PC-9 (cell line): ENCODE results near the gene LRRC4B.
A peak's percentile ranks its signal among the peaks of the same experiment; 100 is the strongest.

ENCODE experiments used
- EZH2 ChIP-seq: fragments of 200-600 bp; sonication (generic); IDR thresholded peaks from 2 replicates; pipeline ENCODE4 v1.8.0; 2017; ENCODE audit warnings: antibody characterized with exemption, low read depth
- TF ChIP-seq, protein P1 (sequence below): fragments of 200-600 bp; sonication (generic); conservative IDR thresholded peaks from 2 replicates; pipeline ENCODE4 v1.6.1; 2017; ENCODE audit warnings: mixed run types, antibody characterized with exemption, mild to moderate bottlenecking, moderate library complexity

DNA sequence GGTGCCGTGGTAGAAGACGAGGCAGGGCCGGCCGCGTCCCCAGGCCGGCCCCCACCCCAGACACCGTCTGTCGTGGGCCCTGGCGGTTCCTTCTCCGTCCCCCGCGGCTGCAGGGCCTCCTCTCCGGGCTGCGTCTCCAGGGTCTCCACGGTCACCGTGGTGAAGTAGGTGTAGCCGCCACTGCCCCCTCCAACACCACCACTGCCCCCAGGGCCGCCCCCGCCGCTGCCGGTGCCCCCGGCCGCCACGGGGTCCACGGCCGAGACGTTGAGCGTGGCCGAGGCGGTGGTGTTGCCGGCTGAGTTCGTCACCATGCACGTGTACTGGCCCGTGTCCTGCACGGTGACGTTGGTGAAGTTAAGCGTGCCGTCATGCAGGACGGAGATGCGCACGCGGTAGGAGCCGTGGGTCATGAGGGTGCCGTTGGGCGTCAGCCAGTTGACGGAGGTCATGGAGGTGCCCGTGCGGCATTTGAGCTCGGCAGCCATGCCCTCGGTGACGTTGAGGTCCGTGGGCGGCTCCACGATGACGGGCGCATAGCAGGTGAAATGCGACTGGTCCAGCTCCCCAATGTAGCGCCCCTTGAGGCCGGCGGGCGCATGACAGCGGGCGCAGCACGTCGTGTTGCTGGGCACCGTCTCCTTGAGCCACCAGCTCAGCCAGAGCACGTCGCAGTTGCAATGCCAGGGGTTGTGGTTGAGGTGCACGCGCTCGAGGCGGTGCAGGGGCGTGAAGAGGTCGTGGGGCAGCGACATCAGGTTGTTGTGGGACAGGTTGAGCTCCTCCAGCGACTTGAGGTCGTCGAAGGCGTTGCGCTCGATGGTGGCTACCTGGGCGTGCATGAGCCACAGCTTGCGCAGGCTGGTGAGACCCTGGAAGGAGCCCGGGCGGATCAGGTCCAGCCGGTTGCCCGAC, 49.9 kb downstream of the LRRC4B start:
- TF ChIP-seq, protein P1, sequence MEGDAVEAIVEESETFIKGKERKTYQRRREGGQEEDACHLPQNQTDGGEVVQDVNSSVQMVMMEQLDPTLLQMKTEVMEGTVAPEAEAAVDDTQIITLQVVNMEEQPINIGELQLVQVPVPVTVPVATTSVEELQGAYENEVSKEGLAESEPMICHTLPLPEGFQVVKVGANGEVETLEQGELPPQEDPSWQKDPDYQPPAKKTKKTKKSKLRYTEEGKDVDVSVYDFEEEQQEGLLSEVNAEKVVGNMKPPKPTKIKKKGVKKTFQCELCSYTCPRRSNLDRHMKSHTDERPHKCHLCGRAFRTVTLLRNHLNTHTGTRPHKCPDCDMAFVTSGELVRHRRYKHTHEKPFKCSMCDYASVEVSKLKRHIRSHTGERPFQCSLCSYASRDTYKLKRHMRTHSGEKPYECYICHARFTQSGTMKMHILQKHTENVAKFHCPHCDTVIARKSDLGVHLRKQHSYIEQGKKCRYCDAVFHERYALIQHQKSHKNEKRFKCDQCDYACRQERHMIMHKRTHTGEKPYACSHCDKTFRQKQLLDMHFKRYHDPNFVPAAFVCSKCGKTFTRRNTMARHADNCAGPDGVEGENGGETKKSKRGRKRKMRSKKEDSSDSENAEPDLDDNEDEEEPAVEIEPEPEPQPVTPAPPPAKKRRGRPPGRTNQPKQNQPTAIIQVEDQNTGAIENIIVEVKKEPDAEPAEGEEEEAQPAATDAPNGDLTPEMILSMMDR, result peak; percentile 43; the same call in 1 of the 2 replicates
- TF ChIP-seq EZH2, result no peak
